ENCODE results near the gene SLC4A1AP.
A peak's percentile ranks its signal among the peaks of the same experiment; 100 is the strongest.

Gene SLC4A1AP

DNA sequence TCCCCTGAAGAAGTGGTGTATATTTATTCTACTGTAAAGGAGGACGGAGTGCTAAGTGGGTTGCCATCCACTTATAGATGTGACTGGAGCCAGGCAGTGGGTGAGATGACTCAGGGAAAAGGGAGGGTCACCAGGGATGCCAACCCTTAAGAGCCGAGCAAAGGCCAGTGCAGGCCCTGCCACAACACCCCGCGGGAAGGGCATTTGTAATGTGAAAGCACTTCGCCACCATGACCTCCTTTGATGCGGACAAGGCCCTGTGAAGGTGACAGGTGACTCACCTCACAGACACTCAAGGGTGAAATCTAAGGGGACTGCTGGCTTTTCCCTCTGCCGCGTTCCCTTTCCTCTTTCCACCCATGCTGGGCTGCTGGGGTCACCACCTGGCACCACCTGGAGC lies 57.6 kb downstream of the SLC4A1AP start:
- DNase-seq (ENCODE audit: low spot score): no peak

DNA sequence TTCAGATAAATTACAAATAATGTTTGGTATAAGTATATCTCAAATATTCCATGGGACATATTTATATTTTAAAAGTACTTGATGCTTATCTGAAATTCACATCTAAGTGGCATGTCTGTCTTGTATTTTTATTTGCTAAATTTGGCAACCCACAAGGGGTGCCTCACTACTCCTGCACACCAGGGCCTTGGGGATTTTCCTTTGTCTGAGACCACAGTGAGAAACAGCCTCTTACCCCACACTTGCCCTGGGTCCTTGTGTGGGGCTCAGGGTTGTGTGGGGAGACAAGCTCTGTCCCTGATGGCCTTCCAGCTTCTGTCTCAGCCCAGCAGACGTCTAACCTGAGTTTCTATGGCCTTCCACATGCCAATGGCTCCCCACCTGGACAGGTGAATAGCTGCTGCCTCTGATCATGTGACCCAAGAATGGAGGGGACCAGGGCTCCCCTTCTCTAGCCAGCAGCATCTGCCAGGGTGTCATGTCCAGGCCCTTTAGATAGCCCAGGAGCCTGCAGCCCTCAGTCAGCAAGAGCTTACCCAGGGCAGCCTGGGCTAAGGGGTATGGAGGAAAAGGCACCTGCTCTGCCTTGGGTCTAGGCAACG lies 58.3 kb downstream of the SLC4A1AP start:
- no peak for DNase-seq (ENCODE audit: low spot score)

DNA sequence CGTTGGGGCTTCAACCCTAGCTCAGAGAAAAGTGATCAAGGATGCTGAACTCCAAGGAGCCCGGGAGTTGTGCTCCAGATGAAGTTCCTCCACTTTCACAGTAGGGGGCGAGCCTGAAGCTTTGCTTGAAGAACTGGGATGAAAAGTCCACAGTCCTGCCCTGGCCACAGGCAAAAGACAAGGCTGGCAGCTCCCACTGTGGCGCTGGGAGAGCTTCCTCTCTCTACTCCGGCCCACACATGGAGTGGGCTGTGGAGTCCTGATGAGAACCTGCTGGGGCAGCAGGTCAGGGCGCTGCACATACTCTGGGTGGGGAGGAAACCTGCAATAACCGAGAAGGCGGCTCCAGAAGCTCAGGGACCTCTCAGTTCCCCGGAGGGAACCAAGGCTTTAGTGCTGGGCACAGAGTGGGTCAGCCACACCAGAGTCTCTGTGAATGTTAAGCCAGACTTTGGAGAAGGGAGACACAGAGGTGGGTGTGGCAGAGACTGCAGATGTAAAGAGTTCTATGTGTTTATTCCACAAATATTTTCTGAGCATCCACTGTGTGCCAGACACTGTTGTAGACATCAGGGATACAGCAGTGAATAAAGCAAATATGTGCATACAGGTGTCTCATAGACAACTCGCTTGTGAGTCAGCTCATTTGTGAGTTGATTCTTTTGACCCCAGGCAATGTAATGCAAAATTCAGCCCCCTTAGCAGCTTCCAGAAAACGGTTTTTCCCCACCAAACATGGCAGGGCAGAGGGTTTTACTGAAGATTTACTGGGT lies 59.9 kb downstream of the SLC4A1AP start:
- peak; percentile 77 for DNase-seq (ENCODE audit: low spot score)

DNA sequence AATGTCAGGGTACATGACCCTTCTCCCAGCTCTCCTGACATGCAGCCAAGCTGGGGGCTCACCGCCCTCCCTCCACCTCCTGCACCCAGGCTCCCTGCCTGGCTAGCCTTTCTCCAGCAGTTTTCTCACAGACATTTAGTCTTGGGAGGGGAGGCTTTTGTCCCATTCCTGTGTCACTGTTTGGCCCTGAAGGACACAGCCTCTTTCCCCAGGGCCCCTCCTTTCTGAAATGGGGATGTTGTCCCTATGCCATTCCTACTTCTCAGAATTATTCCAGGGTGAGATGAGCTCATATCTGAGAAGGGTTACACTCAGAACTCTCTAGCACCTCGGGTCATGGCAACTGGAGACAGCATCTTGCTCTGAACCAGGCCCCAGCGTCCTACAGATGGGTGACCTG lies 60.5 kb downstream of the SLC4A1AP start:
- DNase-seq (ENCODE audit: low spot score): no peak

DNA sequence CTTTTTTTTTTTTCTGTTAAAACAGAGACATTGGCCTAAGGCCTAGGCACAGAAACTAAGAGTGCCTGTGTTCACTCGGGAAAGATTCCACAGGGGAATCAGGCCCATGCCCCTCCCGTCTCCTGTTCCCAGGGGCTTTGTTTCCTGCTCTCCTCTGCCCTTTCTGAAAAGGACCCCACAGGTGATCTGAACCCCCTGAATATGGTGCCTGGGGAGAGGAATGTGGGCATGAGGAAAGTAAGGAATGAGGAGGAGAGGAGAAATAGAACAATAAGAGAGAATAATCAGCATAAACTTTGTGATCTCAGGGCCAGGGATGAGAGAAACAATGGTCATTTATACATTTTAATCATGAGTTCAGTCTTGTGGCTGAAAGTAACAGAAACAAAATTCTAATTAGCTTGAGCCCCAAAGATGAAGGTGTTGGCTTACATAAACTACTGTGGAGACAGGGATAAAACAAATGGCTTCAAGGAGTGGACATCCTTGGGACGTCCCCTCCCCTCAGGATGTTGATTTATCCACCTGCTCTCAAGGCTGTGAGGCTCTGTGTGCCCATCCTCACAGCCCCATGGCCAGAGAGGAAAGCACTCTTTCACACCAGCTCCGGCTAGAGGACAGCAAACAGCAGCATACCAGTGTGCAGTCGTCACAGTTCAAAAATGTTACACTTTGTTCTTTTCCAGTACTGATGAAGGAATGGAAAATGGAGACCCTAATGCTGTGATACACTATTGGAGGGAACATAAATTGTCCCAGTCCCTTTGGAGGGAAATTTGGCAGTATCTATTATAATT lies 61.4 kb downstream of the SLC4A1AP start:
- DNase-seq (ENCODE audit: low spot score): peak; percentile 29

DNA sequence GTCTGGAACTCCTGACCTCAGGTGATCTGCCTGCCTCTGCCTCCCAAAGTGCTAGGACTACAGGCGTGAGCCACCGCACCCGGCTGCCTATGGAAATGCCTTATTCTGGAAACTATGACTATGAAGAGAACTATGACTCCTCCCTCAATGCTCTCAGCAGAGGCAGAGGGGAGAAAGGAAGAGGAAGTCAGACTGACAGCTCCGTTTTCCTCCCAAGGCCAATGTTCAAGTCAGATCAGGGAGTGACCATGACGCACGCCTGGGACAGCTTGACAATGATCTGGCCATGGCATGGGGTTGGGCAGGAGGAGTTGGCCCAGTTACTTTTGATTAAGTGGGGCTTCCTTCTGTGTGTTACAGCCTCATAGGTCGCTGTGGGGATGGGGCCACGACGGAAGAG lies 63.6 kb downstream of the SLC4A1AP start:
- DNase-seq (ENCODE audit: low spot score): no peak

DNA sequence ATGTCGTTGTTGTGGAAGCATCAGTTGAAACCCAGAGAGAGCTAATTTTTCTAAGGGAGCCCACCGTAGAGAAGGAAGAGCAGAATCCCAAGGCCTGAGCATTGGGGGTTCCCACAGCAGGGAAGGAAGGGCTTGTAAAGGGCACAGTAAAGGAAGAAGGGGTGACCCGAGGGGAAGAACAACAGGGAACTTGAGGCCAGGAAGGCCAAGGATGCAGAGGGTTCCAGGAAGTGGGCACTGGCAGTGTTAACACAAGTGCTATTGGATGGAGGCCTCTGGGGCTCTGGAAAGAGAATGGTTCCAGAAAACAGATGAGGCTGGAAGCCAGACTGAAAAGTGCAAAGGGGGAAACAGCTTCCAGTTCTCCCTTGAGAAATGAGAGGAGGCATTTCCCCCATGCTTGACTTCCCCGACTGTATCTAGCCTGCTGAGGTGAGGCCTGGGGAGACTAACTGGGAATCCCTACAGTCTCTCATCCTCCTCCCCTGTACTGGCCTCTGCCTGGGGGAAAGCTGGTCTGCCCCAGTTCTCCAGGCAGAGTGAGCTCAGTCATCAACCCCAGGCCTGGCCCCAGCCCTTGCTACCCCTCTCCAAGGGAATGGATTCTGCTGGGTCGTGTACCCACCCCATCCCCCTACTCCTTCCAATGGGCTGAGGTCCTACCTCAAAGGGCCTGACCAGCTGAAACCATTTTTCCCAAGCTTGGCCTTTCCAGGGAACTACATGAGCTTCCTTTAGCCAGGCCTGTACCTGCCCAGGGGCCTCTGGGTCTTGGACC lies 64.6 kb downstream of the SLC4A1AP start:
- DNase-seq (ENCODE audit: low spot score): no peak

DNA sequence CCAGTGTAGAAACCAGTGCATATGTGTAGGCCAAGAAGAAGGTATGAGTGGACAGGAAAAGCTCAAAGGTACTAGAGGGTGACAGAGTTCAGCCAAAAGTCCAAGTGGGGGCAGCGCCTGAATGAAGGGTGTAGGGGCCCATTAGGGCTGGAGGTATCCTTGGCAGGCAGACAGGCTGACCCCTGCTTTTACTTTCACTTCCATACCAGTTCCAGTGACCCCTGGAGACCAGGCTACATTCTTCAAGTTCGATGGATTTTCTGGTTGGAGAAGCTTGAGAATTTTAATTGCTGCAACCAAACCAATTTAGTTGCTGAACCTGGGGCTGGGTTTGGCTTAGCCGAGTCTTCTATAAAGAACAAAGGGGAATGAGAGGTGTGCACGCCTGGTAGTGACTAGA lies 65.5 kb downstream of the SLC4A1AP start:
- no peak for DNase-seq (ENCODE audit: low spot score)

DNA sequence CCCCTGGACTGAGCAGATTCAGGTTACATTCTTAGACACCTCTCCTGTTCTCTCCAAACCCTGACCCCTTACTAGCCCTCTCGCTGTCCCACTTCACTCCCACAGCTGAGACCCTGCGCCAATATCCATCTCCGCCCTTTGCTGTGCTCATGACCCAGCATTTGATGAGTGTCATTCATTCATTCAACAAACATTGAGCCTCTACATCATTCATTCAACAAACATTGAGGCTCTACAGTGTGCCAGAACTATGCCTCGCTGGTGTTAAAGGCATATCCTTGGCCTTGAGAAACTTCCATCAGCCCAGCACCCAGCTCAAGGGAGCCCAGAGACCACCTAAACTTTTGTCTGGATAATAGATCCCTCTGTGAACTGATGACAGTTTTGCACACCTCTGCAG lies 65.9 kb downstream of the SLC4A1AP start:
- DNase-seq (ENCODE audit: low spot score): no peak

DNA sequence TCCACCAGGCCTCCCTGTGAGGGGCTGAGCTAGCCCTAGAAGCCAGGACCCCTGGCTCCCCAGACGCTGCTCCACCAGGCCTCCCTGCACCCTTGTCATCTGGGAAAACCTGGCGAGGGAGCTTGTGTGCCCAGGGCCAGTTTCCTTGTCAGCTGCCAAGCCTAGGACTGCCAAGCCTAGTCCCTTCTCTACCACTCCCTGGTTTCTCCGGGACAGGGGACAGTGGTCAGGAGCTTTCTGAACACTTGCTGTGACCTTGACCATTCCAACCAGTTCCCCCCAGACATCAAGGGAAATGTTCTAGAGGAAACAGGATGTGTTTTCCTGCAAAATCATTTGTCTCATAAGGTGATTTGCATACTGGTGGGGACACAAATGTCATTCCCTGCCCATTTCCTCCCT lies 66.6 kb downstream of the SLC4A1AP start:
- no peak for DNase-seq (ENCODE audit: low spot score)

DNA sequence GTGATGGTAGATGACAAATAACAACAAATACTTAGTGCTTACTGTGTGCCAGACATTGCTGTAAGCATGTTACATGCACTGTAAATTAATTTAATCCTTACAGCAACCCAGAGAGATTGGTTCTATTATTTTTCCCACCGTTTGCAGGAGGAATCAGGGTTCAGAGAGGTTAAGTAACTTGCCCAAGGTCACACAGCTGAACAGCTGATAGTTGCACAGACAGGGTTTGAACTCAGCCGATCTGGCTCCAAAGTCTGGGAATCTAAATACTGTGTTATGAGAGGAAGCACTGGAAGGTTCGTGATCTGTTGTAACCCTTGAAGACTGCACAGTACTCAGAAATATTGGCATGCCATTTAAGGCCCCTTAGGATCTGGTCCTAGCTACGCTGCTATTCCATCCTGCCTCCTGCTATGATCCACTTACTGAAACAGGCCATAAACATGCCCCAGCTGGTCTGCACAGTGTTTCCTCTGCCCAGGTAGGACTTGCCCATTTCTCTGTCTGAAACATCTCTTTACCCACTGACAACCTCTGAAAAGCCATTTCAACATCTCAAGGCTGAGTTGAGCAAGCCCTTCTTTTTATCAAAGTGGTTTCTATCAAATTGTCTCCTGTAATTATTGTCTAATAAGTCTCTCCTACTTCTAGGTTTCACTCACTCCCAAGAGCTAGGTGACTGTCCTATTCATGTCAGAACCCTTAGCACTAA lies 67.4 kb downstream of the SLC4A1AP start:
- DNase-seq (ENCODE audit: low spot score): no peak

DNA sequence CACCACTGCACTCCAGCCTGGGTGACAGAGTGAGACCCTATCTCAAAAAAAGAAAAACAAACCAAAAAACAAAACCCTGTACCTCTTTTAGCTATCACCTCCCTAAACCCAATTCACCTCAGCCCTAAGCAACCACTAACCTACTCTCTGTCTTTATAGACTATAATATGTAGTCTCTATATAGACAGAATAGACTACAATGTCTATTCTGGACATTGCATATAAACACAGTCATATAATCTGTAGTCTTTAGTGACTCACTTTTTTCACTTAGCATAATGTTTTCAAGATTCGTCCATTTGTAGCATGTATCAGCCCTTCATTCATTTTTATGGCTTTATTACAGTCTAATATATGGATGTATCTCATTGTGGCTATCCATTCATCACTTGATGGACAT lies 70.6 kb downstream of the SLC4A1AP start:
- no peak for DNase-seq (ENCODE audit: low spot score)

DNA sequence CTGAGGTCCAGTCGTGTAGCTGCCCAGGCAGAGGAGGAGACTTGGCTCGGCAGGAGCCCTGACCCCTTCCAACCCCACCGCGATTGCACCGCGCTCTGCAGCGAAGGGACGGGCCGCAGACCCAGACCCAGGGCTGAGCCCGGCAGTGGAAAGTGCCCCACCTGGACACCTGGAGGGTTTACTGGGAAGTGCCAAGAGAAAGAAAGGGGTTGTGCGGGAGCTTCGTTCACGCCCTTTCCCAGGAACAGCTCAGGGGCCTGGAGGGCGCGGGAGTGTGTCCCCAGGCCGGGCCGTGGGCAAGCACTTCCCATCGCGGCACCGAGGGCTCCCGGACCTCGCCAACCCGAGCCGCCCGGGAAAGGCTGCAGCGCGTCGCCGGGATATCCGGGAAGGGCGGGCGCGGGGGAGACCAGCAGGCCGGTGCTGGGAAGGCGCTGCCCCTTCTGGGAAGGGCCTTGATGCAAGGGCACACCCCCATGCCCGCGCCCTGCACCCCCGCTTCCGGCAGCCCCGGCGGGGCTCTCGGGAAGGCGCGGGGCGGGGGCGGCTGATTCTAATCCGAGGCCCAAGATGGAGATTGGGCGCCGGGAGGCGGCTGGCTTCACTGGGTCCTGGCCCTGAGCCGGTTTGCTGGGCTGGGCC lies 71.7 kb downstream of the SLC4A1AP start:
- DNase-seq (ENCODE audit: low spot score): peak; percentile 40

DNA sequence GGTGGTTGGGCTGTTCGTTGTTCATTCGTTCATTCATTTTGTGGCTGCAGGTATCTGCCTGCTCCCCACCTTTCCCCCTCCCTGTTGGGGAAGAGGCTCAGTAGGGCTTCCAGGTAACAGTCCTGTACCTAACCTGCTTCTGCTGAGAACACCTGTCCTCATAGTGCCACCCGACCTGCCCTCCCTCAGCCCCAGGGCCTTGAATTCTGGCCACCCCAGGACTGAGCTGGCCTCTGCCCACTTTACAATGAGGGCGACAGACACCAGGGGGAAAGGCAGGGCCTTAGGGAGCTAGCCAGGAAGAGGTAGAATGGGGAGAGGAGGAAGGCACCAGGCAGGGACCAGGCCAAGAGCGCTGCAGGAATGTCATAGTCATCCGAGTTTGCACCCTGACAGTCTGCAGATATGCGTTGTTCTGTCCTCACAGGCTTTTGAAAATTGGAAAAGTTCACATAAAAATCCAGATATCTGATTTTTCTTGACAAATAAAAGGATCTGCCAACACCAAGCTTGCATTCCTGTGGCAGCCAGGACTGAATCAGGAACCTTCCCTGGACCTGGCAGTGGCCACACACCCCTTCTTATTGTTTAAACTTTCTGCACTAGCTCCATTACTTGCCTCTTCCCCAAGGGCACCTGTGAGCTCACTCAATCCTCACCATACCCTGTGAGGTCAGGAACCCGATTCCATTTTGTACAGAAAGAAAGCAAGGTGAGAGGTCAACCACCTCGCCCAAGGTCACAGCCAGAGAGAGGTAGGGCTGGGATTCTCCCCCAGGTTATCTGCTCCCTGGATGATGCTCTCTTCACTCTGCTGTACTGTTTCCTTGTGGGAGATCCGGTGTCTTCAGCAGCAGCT lies 72.6 kb downstream of the SLC4A1AP start:
- no peak for DNase-seq (ENCODE audit: low spot score)

DNA sequence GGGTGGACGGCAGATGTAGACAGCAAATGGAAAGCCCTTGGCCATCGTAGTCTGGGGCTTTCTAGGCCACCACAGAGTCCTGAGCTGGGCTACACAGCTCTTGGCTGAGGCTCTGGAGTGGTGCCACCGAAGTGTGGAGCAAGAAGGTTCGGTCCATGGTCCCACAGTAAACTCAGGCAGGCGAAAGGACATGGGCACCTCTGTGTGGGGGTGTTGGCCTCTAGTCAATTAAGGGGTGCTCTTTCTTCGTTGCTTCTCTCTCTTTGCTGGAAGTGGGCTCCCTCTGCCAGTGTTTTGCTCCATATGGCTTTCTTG lies 73.2 kb downstream of the SLC4A1AP start:
- DNase-seq (ENCODE audit: low spot score): no peak

DNA sequence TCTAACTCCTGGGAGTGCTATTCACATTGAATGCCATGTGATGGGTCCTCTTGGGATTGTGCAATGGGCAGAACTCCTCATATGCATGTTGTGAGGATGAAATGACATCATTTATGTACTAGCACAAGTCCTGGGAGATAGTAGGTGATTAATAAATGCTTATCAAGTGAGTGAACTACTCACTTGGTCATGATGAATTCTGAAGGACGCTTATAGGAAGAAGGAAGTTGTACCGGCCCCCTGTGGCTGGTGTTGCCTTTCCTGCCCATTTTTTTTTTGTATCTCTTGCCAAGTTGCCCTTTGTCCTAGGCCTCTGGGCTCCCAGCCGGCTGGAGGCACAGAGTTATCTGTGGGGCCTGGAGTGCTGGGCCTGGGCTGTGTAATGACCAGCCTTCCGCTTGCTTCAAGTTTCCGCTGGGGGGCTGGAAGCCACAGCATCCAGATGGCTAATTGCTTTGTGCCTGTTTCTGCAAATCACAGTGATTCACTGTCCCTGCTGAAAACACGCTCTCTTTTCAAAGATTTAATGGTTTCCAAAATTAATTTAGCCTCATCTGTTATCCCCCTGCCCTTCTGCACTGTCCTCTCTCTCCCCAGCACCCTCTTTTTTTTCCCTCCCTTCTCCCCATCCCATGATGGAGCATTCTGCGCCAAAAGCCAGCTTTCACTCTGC lies 74.1 kb downstream of the SLC4A1AP start:
- no peak for DNase-seq (ENCODE audit: low spot score)

DNA sequence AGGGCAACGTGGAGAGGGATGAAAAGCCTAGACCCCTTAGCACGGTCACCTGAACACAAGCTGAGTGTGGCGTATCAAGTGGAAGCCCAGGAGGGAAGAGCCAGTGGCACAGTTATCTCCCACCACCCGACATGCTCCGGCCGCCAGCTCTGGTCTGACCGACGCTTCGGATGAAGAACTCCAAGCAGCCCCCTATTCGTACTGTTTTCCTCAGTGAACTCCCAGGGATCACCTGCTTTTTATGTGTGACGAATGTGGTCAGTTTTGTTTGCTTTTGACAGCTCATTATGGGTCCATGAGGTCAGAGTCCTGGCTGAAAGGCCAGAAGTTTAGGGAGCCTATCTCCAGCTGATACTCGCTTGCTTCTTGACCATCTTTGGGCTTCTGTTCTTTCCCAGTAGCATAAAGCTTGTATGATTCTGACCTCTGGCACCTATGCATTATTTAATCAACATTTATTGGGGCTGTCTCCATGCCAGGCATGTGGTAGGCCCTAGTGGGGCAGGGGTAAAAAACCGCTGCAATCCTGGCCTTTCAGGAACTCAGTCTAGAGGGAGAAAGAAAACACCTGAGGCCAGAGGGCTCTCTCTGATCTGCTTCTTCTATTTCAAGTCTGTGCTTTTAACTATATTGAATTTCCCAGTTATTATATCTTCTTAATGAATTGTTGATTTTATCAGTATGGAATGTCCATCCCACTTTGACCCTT lies 74.8 kb downstream of the SLC4A1AP start:
- DNase-seq (ENCODE audit: low spot score): no peak

DNA sequence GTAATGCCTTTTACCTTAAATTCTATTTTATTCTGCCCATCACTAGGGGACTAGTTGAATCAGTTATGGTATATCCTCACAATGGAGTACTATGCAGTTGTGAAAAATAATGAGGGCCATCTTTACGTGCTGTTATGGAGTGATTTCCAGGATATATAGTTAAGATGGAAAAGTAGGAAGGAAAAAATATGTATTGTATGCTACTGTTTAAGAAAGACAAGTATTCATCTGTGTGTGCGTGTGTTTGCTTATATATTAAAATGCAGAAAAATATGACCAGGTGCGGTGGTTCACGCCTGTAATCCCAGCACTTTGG lies 75.3 kb downstream of the SLC4A1AP start:
- no peak for DNase-seq (ENCODE audit: low spot score)

DNA sequence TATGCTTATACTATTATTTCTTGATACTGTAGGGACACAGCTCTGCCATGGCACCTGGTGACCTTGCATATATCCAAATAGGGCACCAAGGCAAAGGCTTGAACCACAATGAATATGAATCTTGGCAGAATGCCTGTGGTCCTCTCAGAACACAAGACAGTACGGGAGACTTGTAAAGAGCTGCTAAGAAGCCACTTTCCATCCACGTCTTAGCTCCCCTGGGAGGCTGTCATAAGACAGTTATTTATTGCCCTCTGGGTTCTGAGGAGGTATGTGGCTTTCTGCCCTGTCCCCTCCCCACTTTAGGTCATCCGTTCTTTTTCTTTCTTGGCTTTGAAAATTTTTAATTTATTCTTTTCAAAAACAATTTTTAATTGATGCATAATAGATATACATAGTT lies 78.0 kb downstream of the SLC4A1AP start:
- no peak for DNase-seq (ENCODE audit: low spot score)

Data from globus pallidus (tissue), 1 donor.